ENCODE data around the gene SDCCAG8. TPM values are rescaled to one million over a fixed set of nuclear protein-coding genes. Genes with fewer than 3 reads are reported as not detected.

The SDCCAG8 gene
- polyA plus RNA-seq, 6 donors from 2014 or later, result 42.9 to 60.7 (median 53.0) TPM

Other genes starting within 250 kb of the SDCCAG8 start
- gene CEP170, start 760 bp upstream of the SDCCAG8 start, polyA plus RNA-seq (ENCODE audit: low read depth in 6 of 6), result 10 to 100 TPM; 16.6 to 36.0 (median 23.2) TPM

Data from naive B cell (primary cell).